GM21515 (cell line): ENCODE measurements around the gene TEX29.

Source experiments
- ATAC-seq: cut with Tn5 transposase; IDR thresholded peaks from one replicate; pipeline ENCODE4 v1.9.1; 2021; ENCODE audit not compliant: unreplicated experiment

Gene TEX29

GRCh38 chr13:111319998-111320911 is at the start of gene TEX29:
TSS of gene TEX29 (plus strand) at chr13:111320642. CDS start at chr13:111320891, 249 bp downstream.
- no peak for ATAC-seq

GRCh38 chr13:111270765-111271698 is 49.4 kb upstream of the TEX29 start:
- ATAC-seq: no peak

GRCh38 chr13:111272117-111272516 is 48.3 kb upstream of the TEX29 start:
- no peak for ATAC-seq

GRCh38 chr13:111275382-111275781 is 45.1 kb upstream of the TEX29 start:
- ATAC-seq: no peak

GRCh38 chr13:111275995-111276618 is 44.3 kb upstream of the TEX29 start:
- ATAC-seq: no peak

GRCh38 chr13:111278258-111278657 is 42.2 kb upstream of the TEX29 start:
- no peak for ATAC-seq

- no peak for ATAC-seq
Measured at GRCh38 chr13:111278743-111279652, 41.4 kb upstream of the TEX29 start.

- ATAC-seq: no peak
Measured at GRCh38 chr13:111280226-111280625, 40.2 kb upstream of the TEX29 start.

GRCh38 chr13:111280681-111281585 is 39.5 kb upstream of the TEX29 start:
- no peak for ATAC-seq

GRCh38 chr13:111281751-111282311 is 38.6 kb upstream of the TEX29 start:
- ATAC-seq: no peak

- ATAC-seq: no peak
Measured at GRCh38 chr13:111282425-111282824, 38.0 kb upstream of the TEX29 start.

- no peak for ATAC-seq
Measured at GRCh38 chr13:111282997-111283396, 37.4 kb upstream of the TEX29 start.

GRCh38 chr13:111283457-111283856 is 37.0 kb upstream of the TEX29 start:
- ATAC-seq: no peak

GRCh38 chr13:111283991-111284390 is 36.5 kb upstream of the TEX29 start:
- ATAC-seq: no peak

GRCh38 chr13:111284565-111284964 is 35.9 kb upstream of the TEX29 start:
- no peak for ATAC-seq

GRCh38 chr13:111286162-111286561 is 34.3 kb upstream of the TEX29 start:
- ATAC-seq: no peak

- no peak for ATAC-seq
Measured at GRCh38 chr13:111286749-111287148, 33.7 kb upstream of the TEX29 start.

- no peak for ATAC-seq
Measured at GRCh38 chr13:111287201-111287600, 33.2 kb upstream of the TEX29 start.

GRCh38 chr13:111288276-111288675 is 32.2 kb upstream of the TEX29 start:
- ATAC-seq: no peak
